Measurements from ENCODE around the gene LMF1. TPM values are rescaled to one million over a fixed set of nuclear protein-coding genes. Genes with fewer than 3 reads are reported as not detected.

The LMF1 gene
- total and polyA plus RNA-seq, 2 of the 13 experiments (the other 11 are each of a cell fraction or from before 2014, with no cell fraction given): 6.8 to 8.5 TPM

DNA sequence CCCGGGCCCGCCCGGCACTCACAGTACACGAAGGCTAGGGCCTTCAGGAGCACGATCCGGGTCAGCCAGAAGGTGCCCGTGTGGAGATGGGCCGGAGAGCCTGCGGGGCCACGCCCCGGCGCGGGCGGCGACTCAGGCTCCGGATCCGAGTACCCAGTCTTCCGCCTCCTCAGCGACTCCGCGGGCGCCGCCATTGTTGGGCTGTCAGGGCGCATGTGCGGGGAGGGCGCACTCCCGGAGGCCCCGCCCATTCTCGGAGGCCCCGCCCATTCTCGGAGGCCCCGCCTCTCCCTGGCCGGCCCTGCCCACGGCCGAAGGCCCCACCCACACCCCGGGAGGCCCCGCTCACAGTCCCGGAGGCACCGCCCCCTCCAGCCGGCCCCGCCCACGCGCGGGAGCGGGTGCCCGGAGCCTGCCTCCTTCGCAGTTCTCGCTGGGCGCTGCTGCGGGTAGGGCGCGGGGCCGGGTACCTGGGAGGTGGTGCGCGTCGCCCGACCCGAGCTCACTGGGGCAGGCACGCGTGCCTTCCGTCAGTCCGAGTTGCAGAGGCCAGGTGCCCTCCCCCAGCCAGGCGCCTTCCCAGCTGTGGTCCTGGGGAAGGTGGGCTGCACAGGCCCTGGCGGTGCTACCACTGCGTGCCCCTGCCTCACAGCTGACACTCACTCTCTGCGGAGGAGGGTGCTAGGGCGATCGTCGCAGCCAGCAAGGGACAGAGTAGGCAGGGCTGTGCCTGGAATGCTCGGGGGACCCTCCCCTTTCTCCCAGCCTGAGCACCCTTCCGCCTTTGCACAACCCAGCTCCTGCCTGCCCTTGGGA, at the start of gene LMF1 (continued):
- TF ChIP-seq NONO (IDR thresholded peaks at IDR 0.05) (no peak), NONO (CRISPR knock-in tag; conservative IDR thresholded peaks at IDR 0.05) (peak; percentile 95), GABPB1 (CRISPR knock-in tag; IDR thresholded peaks at IDR 0.05) (peak; percentile 78), PAWR (CRISPR knock-in tag; IDR thresholded peaks at IDR 0.05; ENCODE audit: borderline replicate concordance) (no peak; the same call in 1 of the 2 replicates), DNMT1 (CRISPR knock-in tag; IDR thresholded peaks at IDR 0.05) (peak; percentile 84; the same call in 1 of the 2 replicates), IRX3 (CRISPR knock-in tag; IDR thresholded peaks at IDR 0.05; ENCODE audit: borderline replicate concordance, low read depth) (no peak), ZNF343 (CRISPR knock-in tag; IDR thresholded peaks at IDR 0.05) (peak; percentile 91), ZNF224 (CRISPR knock-in tag; IDR thresholded peaks at IDR 0.05) (0 out of 2 replicates have a peak, but pooled peaks have one; percentile 37), KMT2A (CRISPR knock-in tag; IDR thresholded peaks at IDR 0.05) (peak; percentile 31; the same call in 1 of the 2 replicates), TCF12 (IDR thresholded peaks at IDR 0.05) (no peak), TCF12 (CRISPR knock-in tag; IDR thresholded peaks at IDR 0.05) (0 out of 2 replicates have a peak, but pooled peaks have one; percentile 53), TOPORS (CRISPR knock-in tag; IDR thresholded peaks at IDR 0.05) (no peak; the same call in 1 of the 2 replicates), MAZ (IDR thresholded peaks at IDR 0.05; ENCODE audit: borderline replicate concordance, low read depth, low read length) (peak; percentile 77; the same call in 1 of the 2 replicates), MAZ (CRISPR knock-in tag; IDR thresholded peaks at IDR 0.05; ENCODE audit: low read depth) (peak; percentile 78; the same call in 1 of the 2 replicates), BORCS8-MEF2B (CRISPR knock-in tag; IDR thresholded peaks at IDR 0.05) (no peak; the same call in 1 of the 2 replicates), HNRNPUL1 (IDR thresholded peaks at IDR 0.05; ENCODE audit: low read depth, low read length) (no peak), ZNF746 (CRISPR knock-in tag; IDR thresholded peaks at IDR 0.05) (no peak), GATA4 (IDR thresholded peaks at IDR 0.05; ENCODE audit: borderline replicate concordance, low read depth) (no peak), AKAP8 (CRISPR knock-in tag; IDR thresholded peaks at IDR 0.05) (peak; percentile 85; the same call in 1 of the 2 replicates), TSC22D2 (CRISPR knock-in tag; IDR thresholded peaks at IDR 0.05; ENCODE audit: borderline replicate concordance) (no peak)
- TF ChIP-seq, protein P1, sequence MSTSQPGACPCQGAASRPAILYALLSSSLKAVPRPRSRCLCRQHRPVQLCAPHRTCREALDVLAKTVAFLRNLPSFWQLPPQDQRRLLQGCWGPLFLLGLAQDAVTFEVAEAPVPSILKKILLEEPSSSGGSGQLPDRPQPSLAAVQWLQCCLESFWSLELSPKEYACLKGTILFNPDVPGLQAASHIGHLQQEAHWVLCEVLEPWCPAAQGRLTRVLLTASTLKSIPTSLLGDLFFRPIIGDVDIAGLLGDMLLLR (CRISPR knock-in tag; IDR thresholded peaks at IDR 0.05): no peak; the same call in none of the 2 replicates
- TF ChIP-seq, protein P2, sequence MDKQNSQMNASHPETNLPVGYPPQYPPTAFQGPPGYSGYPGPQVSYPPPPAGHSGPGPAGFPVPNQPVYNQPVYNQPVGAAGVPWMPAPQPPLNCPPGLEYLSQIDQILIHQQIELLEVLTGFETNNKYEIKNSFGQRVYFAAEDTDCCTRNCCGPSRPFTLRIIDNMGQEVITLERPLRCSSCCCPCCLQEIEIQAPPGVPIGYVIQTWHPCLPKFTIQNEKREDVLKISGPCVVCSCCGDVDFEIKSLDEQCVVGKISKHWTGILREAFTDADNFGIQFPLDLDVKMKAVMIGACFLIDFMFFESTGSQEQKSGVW (CRISPR knock-in tag; IDR thresholded peaks at IDR 0.05; ENCODE audit: borderline replicate concordance): no peak
- TF ChIP-seq, protein P3, sequence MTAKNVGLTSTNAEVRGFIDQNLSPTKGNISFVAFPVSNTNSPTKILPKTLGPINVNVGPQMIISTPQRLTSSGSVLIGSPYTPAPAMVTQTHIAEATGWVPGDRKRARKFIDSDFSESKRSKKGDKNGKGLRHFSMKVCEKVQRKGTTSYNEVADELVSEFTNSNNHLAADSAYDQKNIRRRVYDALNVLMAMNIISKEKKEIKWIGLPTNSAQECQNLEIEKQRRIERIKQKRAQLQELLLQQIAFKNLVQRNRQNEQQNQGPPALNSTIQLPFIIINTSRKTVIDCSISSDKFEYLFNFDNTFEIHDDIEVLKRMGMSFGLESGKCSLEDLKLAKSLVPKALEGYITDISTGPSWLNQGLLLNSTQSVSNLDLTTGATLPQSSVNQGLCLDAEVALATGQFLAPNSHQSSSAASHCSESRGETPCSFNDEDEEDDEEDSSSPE (CRISPR knock-in tag; IDR thresholded peaks at IDR 0.05): no peak; the same call in 1 of the 2 replicates
- TF ChIP-seq, protein P4, sequence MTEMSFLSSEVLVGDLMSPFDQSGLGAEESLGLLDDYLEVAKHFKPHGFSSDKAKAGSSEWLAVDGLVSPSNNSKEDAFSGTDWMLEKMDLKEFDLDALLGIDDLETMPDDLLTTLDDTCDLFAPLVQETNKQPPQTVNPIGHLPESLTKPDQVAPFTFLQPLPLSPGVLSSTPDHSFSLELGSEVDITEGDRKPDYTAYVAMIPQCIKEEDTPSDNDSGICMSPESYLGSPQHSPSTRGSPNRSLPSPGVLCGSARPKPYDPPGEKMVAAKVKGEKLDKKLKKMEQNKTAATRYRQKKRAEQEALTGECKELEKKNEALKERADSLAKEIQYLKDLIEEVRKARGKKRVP (CRISPR knock-in tag; IDR thresholded peaks at IDR 0.05): peak in 1 of 2 experiments; percentile 66; a peak in 2 of 4 replicates
- TF ChIP-seq, protein P5, sequence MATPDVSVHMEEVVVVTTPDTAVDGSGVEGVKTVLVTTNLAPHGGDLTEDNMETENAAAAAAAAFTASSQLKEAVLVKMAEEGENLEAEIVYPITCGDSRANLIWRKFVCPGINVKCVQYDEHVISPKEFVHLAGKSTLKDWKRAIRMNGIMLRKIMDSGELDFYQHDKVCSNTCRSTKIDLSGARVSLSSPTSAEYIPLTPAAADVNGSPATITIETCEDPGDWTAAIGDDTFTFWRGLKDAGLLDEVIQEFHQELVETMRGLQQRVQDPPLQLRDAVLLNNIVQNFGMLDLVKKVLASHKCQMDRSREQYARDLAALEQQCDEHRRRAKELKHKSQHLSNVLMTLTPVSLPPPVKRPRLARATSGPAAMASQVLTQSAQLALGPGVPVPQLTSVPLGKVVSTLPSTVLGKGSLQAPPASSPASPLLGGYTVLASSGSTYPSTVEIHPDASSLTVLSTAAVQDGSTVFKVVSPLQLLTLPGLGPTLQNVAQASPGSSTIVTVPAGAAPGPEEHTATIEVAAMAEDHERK (CRISPR knock-in tag; IDR thresholded peaks at IDR 0.05; ENCODE audit: low read depth): no peak

Measured in HepG2 (cell line).